T-cell (primary cell): Measurements from ENCODE around the gene GNS. TPM values are rescaled to one million over a fixed set of nuclear protein-coding genes. Genes with fewer than 3 reads are reported as not detected.
A peak's percentile ranks its signal among the peaks of the same experiment; 100 is the strongest.

ENCODE experiments used
- ATAC-seq, 4 experiments: fragments of 200-7000 bp in 3 of 4; fragments of 150-1000 bp in 1 of 4; cut with Tn5 transposase; replicated peaks in 1 of 4; 1 replicate in 3 of 4; 2 replicates in 1 of 4; pipeline ENCODE4 v1.10.0; 2021; ENCODE audit warnings: moderate library complexity in 3 of 4, mild to moderate bottlenecking in 2 of 4, moderate number of reproducible peaks in 1 of 4
- CTCF ChIA-PET, 2 donors: fragments of 300-600 bp; sonication (Branson Sonifier 250); formaldehyde crosslinking; loops; one replicate each; lab custom pipeline; 2022; ENCODE audit warnings: antibody characterized with exemption in 2 of 2; lab: Charles Lee
- POLR2A ChIA-PET, 2 donors: fragments of 300-600 bp; sonication (Branson Sonifier 250); formaldehyde crosslinking; loops; one replicate each; lab custom pipeline; 2022; ENCODE audit warnings: antibody characterized with exemption in 2 of 2; lab: Charles Lee
- DNase-seq, 35 experiments: peaks; one replicate each; pipeline versions ENCODE4 v3.0.0 to v3.0.0-alpha.2; 2013 to 2023
- H3K27ac ChIP-seq: one replicate; pipeline ENCODE4 v1.5.1; 2013; ENCODE audit warnings: low read length
- H3K27me3 ChIP-seq, 2 experiments: replicated peaks in 1 of 2; 1 replicate in 1 of 2; 2 replicates in 1 of 2; pipeline versions ENCODE4 v1.6.1 to v1.7.0; 2013; ENCODE audit warnings: low read length in 1 of 2, mixed read lengths in 1 of 2; ENCODE audit not compliant: control insufficient read depth in 2 of 2, insufficient read depth in 2 of 2; ENCODE audit errors: extremely low read depth in 1 of 2
- H3K36me3 ChIP-seq, 2 donors: 1 replicate in 1 of 2; 2 replicates in 1 of 2; pipeline versions ENCODE4 v1.6.1 to v1.7.0; 2013; ENCODE audit warnings: low read length in 1 of 2; ENCODE audit not compliant: control insufficient read depth in 2 of 2, insufficient read depth in 1 of 2; ENCODE audit errors: extremely low read depth in 1 of 2
- H3K4me1 ChIP-seq, 2 experiments: 1 replicate in 1 of 2; 2 replicates in 1 of 2; pipeline versions ENCODE4 v1.6.1 to v1.7.0; 2013; ENCODE audit warnings: low read length in 2 of 2, mixed read lengths in 1 of 2; ENCODE audit not compliant: insufficient read depth in 2 of 2, control insufficient read depth in 1 of 2; ENCODE audit errors: extremely low read depth in 1 of 2
- H3K4me3 ChIP-seq, 2 donors: 1 replicate in 1 of 2; 2 replicates in 1 of 2; pipeline versions ENCODE4 v1.5.1 to v1.7.0; 2013; ENCODE audit warnings: mild to moderate bottlenecking in 2 of 2, low read length in 1 of 2, moderate library complexity in 1 of 2; ENCODE audit not compliant: control insufficient read depth in 1 of 2; ENCODE audit errors: extremely low read depth in 1 of 2
- H3K9me3 ChIP-seq: 2 replicates; pipeline ENCODE4 v1.7.0; 2013
- H3K27ac Mint-ChIP-seq, 2 donors: one replicate each; pipeline ENCODE4 v1.8.0; 2020 to 2021; ENCODE audit warnings: mild to moderate bottlenecking in 2 of 2, mixed read lengths in 2 of 2
- H3K27me3 Mint-ChIP-seq, 2 donors: one replicate each; pipeline ENCODE4 v1.8.0; 2021 to 2022; ENCODE audit warnings: mixed read lengths in 2 of 2
- H3K36me3 Mint-ChIP-seq: one replicate; pipeline ENCODE4 v1.8.0; 2021; ENCODE audit warnings: mixed read lengths
- H3K4me1 Mint-ChIP-seq, 3 donors: one replicate each; pipeline ENCODE4 v1.8.0; 2020 to 2022; ENCODE audit warnings: mixed read lengths in 3 of 3, mild to moderate bottlenecking in 1 of 3
- H3K4me3 Mint-ChIP-seq, 3 donors: one replicate each; pipeline ENCODE4 v1.8.0; 2020 to 2022; ENCODE audit warnings: mild to moderate bottlenecking in 3 of 3, mixed read lengths in 3 of 3, moderate library complexity in 3 of 3
- H3K9me3 Mint-ChIP-seq, 3 donors: one replicate each; pipeline ENCODE4 v1.8.0; 2020 to 2022; ENCODE audit warnings: mixed read lengths in 3 of 3
- WGBS: methylation state at CpG from one replicate; pipeline ENCODE4 v1.1.5; 2013; ENCODE audit warnings: missing lambda C conversion rate; ENCODE audit not compliant: insufficient coverage; 5-methylcytosine and 5-hydroxymethylcytosine counted together
- total RNA-seq, 35 experiments: library from RNA in 6 of 35; stranded (reverse) in 6 of 35; fragments of 120-200 nt in 1 of 35; gene quantifications; one replicate each; pipeline versions ENCODE4 v1.2.1 to v1.2.4 and lab custom pipeline; 2013 to 2026

GNS gene
- total RNA-seq, 5 donors from 2014 or later (not counting 1 experiment from before 2014, with no cell fraction given), result 22.9 to 29.4 (median 25.5) TPM

GRCh38 chr12:64737539-64737938 lies 21.7 kb downstream of the GNS start:
- Mint-ChIP-seq H3K4me1 (peaks cover 9 to 14% (median 11%) of the 10 kb centered on the region in 3 donors), H3K9me3 (no peaks in the 10 kb centered on the region), H3K27ac (peak overlapping the region; percentile 68 to 83), H3K36me3 (peaks cover 72% of the 10 kb centered on the region), H3K27me3 (no peaks in the 10 kb centered on the region), H3K4me3 (no peak overlapping the region)
- DNase-seq, result peak in 10 of 35 experiments; percentile 4 to 34 (median 15)
- no peak overlapping the region for H3K4me3 ChIP-seq
- ChIA-PET POLR2A (interaction anchor here in 1 of 2 donors (0.6 kb wide), 1 partner anchor 69 kb away, joined by 6 read pairs; no protein-coding TSS in a partner anchor), CTCF (interaction anchor here in 1 of 2 donors (0.6 to 1.0 kb wide), 3 partner anchors 39 to 131 kb away, joined by 3 to 5 read pairs (median 3); no protein-coding TSS in a partner anchor)
- peaks cover 0 to 2% of the 10 kb centered on the region in 2 experiments for H3K4me1 ChIP-seq
- H3K36me3 ChIP-seq, result peaks cover 11 to 58% of the 10 kb centered on the region in 2 donors
- WGBS, result 0% methylated on average over 1 of the region's 1 CpG
- ATAC-seq, result peak; percentile 54 to 87 (median 74)
- no peaks in the 10 kb centered on the region for H3K27me3 ChIP-seq
- no peaks in the 10 kb centered on the region for H3K9me3 ChIP-seq
- no peak overlapping the region for H3K27ac ChIP-seq

DNA sequence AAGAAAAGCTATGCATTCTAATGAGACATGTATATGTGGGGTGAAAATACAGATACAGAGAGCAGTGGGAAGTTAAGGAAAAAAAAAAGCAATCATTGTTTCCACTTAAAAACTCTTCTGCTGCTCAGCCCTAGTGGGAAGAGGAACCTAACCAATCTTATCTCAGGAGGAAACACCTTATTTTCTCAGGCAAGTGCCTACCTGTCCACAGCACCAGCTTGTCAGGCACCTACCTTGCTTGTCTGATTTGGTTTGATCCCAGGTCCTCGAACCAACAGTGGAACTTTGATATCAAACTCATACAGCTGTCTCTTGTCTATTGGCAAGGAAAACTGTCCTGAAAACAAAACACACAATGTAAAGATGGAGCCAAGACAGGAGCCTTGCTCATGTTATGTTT lies 22.4 kb downstream of the GNS start:
- POLR2A ChIA-PET, result interaction anchor here in 1 of 2 donors (0.6 kb wide), 1 partner anchor 68 kb away, joined by 6 read pairs; no protein-coding TSS in a partner anchor
- Histone ChIP-seq H3K36me3 (peaks cover 6 to 54% of the 10 kb centered on the region in 2 donors), H3K27me3 (no peaks in the 10 kb centered on the region), H3K4me1 (peaks cover 0 to 2% of the 10 kb centered on the region in 2 experiments), H3K27ac (no peak overlapping the region), H3K4me3 (no peak overlapping the region), H3K9me3 (no peaks in the 10 kb centered on the region)
- Mint-ChIP-seq H3K4me1 (peaks cover 9 to 14% (median 11%) of the 10 kb centered on the region in 3 donors), H3K9me3 (no peaks in the 10 kb centered on the region), H3K4me3 (no peak overlapping the region), H3K27me3 (no peaks in the 10 kb centered on the region), H3K27ac (peak overlapping the region; percentile 68 to 83), H3K36me3 (peaks cover 65% of the 10 kb centered on the region)
- DNase-seq (no peak), ATAC-seq (no peak)
- CTCF ChIA-PET, result interaction anchor here in 1 of 2 donors (0.9 to 1.0 kb wide), 2 partner anchors 38 to 131 kb away, joined by 3 to 5 read pairs; no protein-coding TSS in a partner anchor
- 78% methylated on average over 1 of the region's 1 CpG for WGBS

DNA sequence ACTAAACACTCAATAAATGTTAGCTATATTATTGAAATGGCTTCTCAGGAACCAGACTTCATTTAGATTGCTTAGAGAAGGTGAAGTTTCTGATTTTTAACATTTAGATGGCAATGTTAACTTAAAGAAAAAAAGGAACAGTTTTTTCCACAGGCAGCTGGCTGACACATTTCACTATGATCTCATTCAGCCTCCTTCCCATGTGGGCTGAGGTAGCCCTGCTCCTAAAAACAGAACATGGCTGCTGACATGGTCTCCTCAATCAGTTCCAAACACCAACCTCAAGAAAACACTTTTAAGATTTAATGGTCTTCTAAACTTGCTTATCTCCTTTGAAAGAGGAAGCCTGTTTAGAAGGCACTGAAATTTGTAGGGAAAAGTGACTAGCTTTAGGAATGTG lies 23.8 kb downstream of the GNS start:
- H3K27ac ChIP-seq, result no peak overlapping the region
- peaks cover 6 to 46% of the 10 kb centered on the region in 2 donors for H3K36me3 ChIP-seq
- Mint-ChIP-seq H3K4me3 (no peak overlapping the region), H3K4me1 (peaks cover 19 to 25% (median 20%) of the 10 kb centered on the region in 3 donors), H3K9me3 (no peaks in the 10 kb centered on the region), H3K27me3 (no peaks in the 10 kb centered on the region), H3K36me3 (peaks cover 60% of the 10 kb centered on the region), H3K27ac (no peak overlapping the region)
- DNase-seq (no peak), ATAC-seq (no peak)
- no peak overlapping the region for H3K4me3 ChIP-seq
- no peaks in the 10 kb centered on the region for H3K9me3 ChIP-seq
- H3K27me3 ChIP-seq, result no peaks in the 10 kb centered on the region
- H3K4me1 ChIP-seq, result peaks cover 2 to 9% of the 10 kb centered on the region in 2 experiments
- ChIA-PET CTCF (no interaction called here), POLR2A (no interaction called here)

DNA sequence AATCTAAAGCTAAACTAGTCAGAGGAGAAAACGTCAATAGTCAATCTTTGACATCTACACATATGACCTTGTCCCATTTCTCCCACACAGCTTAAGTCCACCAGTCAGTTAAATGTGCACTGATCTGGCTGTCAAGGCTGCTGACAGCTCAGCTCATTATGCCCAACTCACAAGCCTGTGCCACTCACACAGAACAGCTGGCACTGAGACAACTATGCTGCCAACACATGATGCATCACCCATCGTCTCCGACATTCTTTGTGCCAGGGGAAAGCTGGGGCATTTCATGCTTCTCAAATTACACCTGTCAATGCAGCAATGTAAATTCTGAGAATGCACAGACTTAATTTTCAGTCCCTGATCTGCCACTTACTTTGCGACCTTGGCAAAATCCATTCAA lies 25.3 kb downstream of the GNS start:
- H3K27me3 Mint-ChIP-seq, result no peaks in the 10 kb centered on the region
- H3K36me3 ChIP-seq, result peaks cover 1 to 30% of the 10 kb centered on the region in 2 donors
- 97% methylated on average over 3 of the region's 4 CpGs for WGBS
- H3K27ac Mint-ChIP-seq, result no peak overlapping the region
- ChIA-PET POLR2A (no interaction called here), CTCF (interaction anchor here in 1 of 2 donors (0.8 kb wide), 1 partner anchor 10 kb away, joined by 3 read pairs; no protein-coding TSS in a partner anchor)
- peaks cover 2 to 12% of the 10 kb centered on the region in 2 experiments for H3K4me1 ChIP-seq
- no peak for DNase-seq
- no peak for ATAC-seq
- H3K4me3 Mint-ChIP-seq, result no peak overlapping the region
- no peak overlapping the region for H3K4me3 ChIP-seq
- H3K9me3 ChIP-seq, result no peaks in the 10 kb centered on the region
- H3K4me1 Mint-ChIP-seq, result peaks cover 26 to 32% (median 26%) of the 10 kb centered on the region in 3 donors
- no peaks in the 10 kb centered on the region for H3K9me3 Mint-ChIP-seq
- peaks cover 50% of the 10 kb centered on the region for H3K36me3 Mint-ChIP-seq
- no peak overlapping the region for H3K27ac ChIP-seq
- no peaks in the 10 kb centered on the region for H3K27me3 ChIP-seq

GRCh38 chr12:64731683-64732082 lies 27.5 kb downstream of the GNS start:
- Mint-ChIP-seq H3K27me3 (no peaks in the 10 kb centered on the region), H3K4me1 (peaks cover 15 to 18% (median 18%) of the 10 kb centered on the region in 3 donors), H3K9me3 (no peaks in the 10 kb centered on the region), H3K4me3 (no peak overlapping the region), H3K27ac (peak overlapping the region; percentile 86 to 92), H3K36me3 (peaks cover 42% of the 10 kb centered on the region)
- Histone ChIP-seq H3K27ac (no peak overlapping the region), H3K9me3 (no peaks in the 10 kb centered on the region), H3K4me3 (no peak overlapping the region), H3K36me3 (peaks cover 0 to 29% of the 10 kb centered on the region in 2 donors), H3K4me1 (peaks cover 0 to 12% of the 10 kb centered on the region in 2 experiments), H3K27me3 (no peaks in the 10 kb centered on the region)
- ATAC-seq (no peak), DNase-seq (no peak)
- CTCF ChIA-PET, result no interaction called here
- POLR2A ChIA-PET, result no interaction called here
- WGBS, result 89% methylated on average over 1 of the region's 4 CpGs

DNA sequence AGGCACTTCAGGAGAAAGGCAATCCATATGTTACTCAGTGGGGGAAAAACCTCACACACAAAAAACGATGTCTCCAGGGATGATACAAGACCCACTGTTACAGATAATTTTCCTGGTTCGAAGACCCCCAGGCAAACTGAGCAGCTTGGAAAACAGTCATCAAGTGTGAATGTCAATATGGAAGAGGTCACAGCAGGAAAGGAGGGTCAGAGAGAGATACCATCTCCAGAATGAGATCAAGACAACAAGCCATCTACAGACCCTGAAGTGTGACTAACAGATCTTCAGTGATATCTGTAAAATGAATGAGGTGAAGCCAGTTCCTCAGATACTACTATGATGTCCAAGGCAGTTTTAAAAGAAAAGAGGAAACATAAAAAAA lies 28.6 kb downstream of the GNS start:
- peak overlapping the region; percentile 86 to 92 for H3K27ac Mint-ChIP-seq
- peaks cover 38% of the 10 kb centered on the region for H3K36me3 Mint-ChIP-seq
- DNase-seq (no peak), ATAC-seq (peak in 1 of 4 experiments; percentile 26)
- POLR2A ChIA-PET, result interaction anchor here (0.6 kb wide), 2 partner anchors 281 kb away, joined by 6 to 9 read pairs; no protein-coding TSS in a partner anchor
- no peaks in the 10 kb centered on the region for H3K9me3 Mint-ChIP-seq
- Histone ChIP-seq H3K36me3 (peaks cover 0 to 24% of the 10 kb centered on the region in 2 donors), H3K27me3 (no peaks in the 10 kb centered on the region), H3K9me3 (no peaks in the 10 kb centered on the region), H3K4me3 (no peak overlapping the region), H3K27ac (peak overlapping the region; percentile 91), H3K4me1 (peaks cover 0 to 12% of the 10 kb centered on the region in 2 experiments)
- CTCF ChIA-PET, result interaction anchor here (0.5 to 1.0 kb wide), 6 partner anchors 8 to 1233 kb away, joined by 3 to 10 read pairs (median 5); no protein-coding TSS in a partner anchor
- H3K4me3 Mint-ChIP-seq, result peak overlapping the region in 1 of 3 donors; percentile 51
- peaks cover 15 to 18% (median 18%) of the 10 kb centered on the region in 3 donors for H3K4me1 Mint-ChIP-seq
- H3K27me3 Mint-ChIP-seq, result no peaks in the 10 kb centered on the region
- WGBS, result no CpG with 5 or more reads among the region's 2 CpGs
